Fibroblast of skin of left biceps (primary cell): ENCODE measurements around the gene ZNF544.

Source experiments
- DNase-seq, 2 experiments: peaks; one replicate each; pipeline ENCODE4 v3.0.0-alpha.2; 2013; ENCODE audit warnings: low read depth in 2 of 2

The ZNF544 gene

GRCh38 chr19:58228585-58229254 is at the start of gene ZNF544:
ZNF544 (plus strand) TSS chr19:58228914; CDS start chr19:58244024, 15,110 bp downstream.
- DNase-seq, result peak; percentile 22 to 26

- no peak for DNase-seq
Observed at GRCh38 chr19:58181902-58182576, 46.7 kb upstream of the ZNF544 start.

GRCh38 chr19:58182577-58182988 is 46.1 kb upstream of the ZNF544 start:
- no peak for DNase-seq

GRCh38 chr19:58182989-58183816 is 45.5 kb upstream of the ZNF544 start, which contains the start of gene ZNF274:
ZNF274 (plus strand) TSS chr19:58183061; CDS start chr19:58183966, 905 bp downstream.
- DNase-seq, result peak; percentile 75 to 78

GRCh38 chr19:58183817-58184215 is 44.9 kb upstream of the ZNF544 start:
- no peak for DNase-seq

- no peak for DNase-seq
Observed at GRCh38 chr19:58196901-58197616, 31.7 kb upstream of the ZNF544 start.

GRCh38 chr19:58203814-58204475 is 24.8 kb upstream of the ZNF544 start:
- no peak for DNase-seq

GRCh38 chr19:58204566-58204965 is 24.1 kb upstream of the ZNF544 start:
- DNase-seq, result no peak

- no peak for DNase-seq
Observed at GRCh38 chr19:58209577-58209976, 19.1 kb upstream of the ZNF544 start.

GRCh38 chr19:58212336-58213074 is 16.2 kb upstream of the ZNF544 start:
- DNase-seq, result no peak

GRCh38 chr19:58213075-58213369 is 15.7 kb upstream of the ZNF544 start:
- no peak for DNase-seq

GRCh38 chr19:58217069-58217481 is 11.6 kb upstream of the ZNF544 start:
- DNase-seq, result no peak

- DNase-seq, result no peak
Observed at GRCh38 chr19:58217607-58218391, 10.9 kb upstream of the ZNF544 start.

- no peak for DNase-seq
Observed at GRCh38 chr19:58218899-58219298, 9.8 kb upstream of the ZNF544 start.

- DNase-seq, result no peak
Observed at GRCh38 chr19:58227964-58228584, 640 bp upstream of the ZNF544 start.

- DNase-seq, result no peak
Observed at GRCh38 chr19:58229255-58229639, 533 bp downstream of the ZNF544 start.

- DNase-seq, result no peak
Observed at GRCh38 chr19:58237324-58237723, 8.6 kb downstream of the ZNF544 start.

GRCh38 chr19:58243351-58243750 is 14.6 kb downstream of the ZNF544 start:
- DNase-seq, result no peak

GRCh38 chr19:58248886-58249285 is 20.2 kb downstream of the ZNF544 start:
- DNase-seq, result no peak
